GM23248 (cell line): ENCODE measurements around the gene KRT3.

ENCODE experiments used
- EZH2 ChIP-seq: fragments of 200-600 bp; sonication (generic); IDR thresholded peaks from 2 replicates; pipeline ENCODE4 v1.6.1; 2018; ENCODE audit warnings: antibody characterized with exemption, mild to moderate bottlenecking; ENCODE audit not compliant: insufficient read depth, poor library complexity, severe bottlenecking
- EZH2phosphoT487 ChIP-seq: fragments of 200-600 bp; sonication (generic); IDR thresholded peaks from 2 replicates; pipeline ENCODE4 v1.6.1; 2018; ENCODE audit warnings: antibody characterized with exemption, moderate library complexity, mild to moderate bottlenecking, low read depth; ENCODE audit not compliant: insufficient read depth

GRCh38 chr12:52767427-52767826, 28.5 kb downstream of the KRT3 start:
- TF ChIP-seq EZH2 (no peak), EZH2phosphoT487 (no peak)
